Esophagus muscularis mucosa (tissue), 4 donors: ENCODE measurements around the gene PAQR5. TPM values are rescaled to one million over a fixed set of nuclear protein-coding genes. Genes with fewer than 3 reads are reported as not detected.

Source experiments
- DNase-seq: peaks from one replicate; pipeline ENCODE4 v3.0.0-alpha.2; 2017; ENCODE audit errors: extremely low spot score
- H3K27ac ChIP-seq, 4 donors: fragments of 200-600 bp; sonication (generic); replicated peaks in 1 of 4; 1 replicate in 3 of 4; 2 replicates in 1 of 4; pipeline ENCODE4 v1.5.1; 2016 to 2019; ENCODE audit warnings: mild to moderate bottlenecking in 1 of 4
- H3K27me3 ChIP-seq, 4 donors: fragments of 200-600 bp; sonication (generic); one replicate each; pipeline versions ENCODE4 v1.5.1 to v1.6.0; 2016 to 2019
- H3K36me3 ChIP-seq, 4 donors: fragments of 200-600 bp; sonication (generic); one replicate each; pipeline ENCODE4 v1.5.1; 2016 to 2019
- H3K4me1 ChIP-seq, 4 donors: fragments of 200-600 bp; sonication (generic); one replicate each; pipeline ENCODE4 v1.5.1; 2016 to 2019
- H3K4me3 ChIP-seq, 4 donors: fragments of 200-600 bp; sonication (generic); 1 replicate in 2 of 4; 2 replicates in 2 of 4; pipeline ENCODE4 v1.5.1; 2016 to 2019; ENCODE audit warnings: mild to moderate bottlenecking in 4 of 4, moderate library complexity in 1 of 4
- H3K9me3 ChIP-seq, 4 donors: fragments of 200-600 bp; sonication (generic); 1 replicate in 3 of 4; 2 replicates in 1 of 4; pipeline ENCODE4 v1.5.1; 2016 to 2019
- CTCF ChIP-seq, 3 experiments: fragments of 200-600 bp in 2 of 3; fragments of 450-650 bp in 1 of 3; sonication (generic) in 2 of 3; IDR thresholded peaks; one replicate each; pipeline ENCODE4 v1.5.1; 2017 to 2019; ENCODE audit warnings: antibody characterized with exemption in 3 of 3, mild to moderate bottlenecking in 2 of 3, moderate library complexity in 1 of 3
- EP300 ChIP-seq: sonication (generic); formaldehyde crosslinking; IDR thresholded peaks from one replicate; pipeline ENCODE4 v1.6.1; 2017; ENCODE audit warnings: antibody characterized with exemption
- POLR2A ChIP-seq: fragments of 450-650 bp; IDR thresholded peaks from one replicate; pipeline ENCODE4 v1.6.1; 2017; ENCODE audit warnings: antibody characterized with exemption, moderate library complexity, mild to moderate bottlenecking, low read depth
- POLR2AphosphoS5 ChIP-seq, 2 donors: sonication (generic); formaldehyde crosslinking; IDR thresholded peaks; one replicate each; pipeline ENCODE4 v1.6.1; 2017; ENCODE audit warnings: antibody characterized with exemption in 2 of 2
- WGBS: methylation state at CpG from one replicate; pipeline ENCODE4 v1.1.5; 2018; 5-methylcytosine and 5-hydroxymethylcytosine counted together
- intact Hi-C: fragments of 100-400 bp; cut with DNase I; formaldehyde crosslinking; loops from one replicate; pipeline ENCODE4 v1.15.1; 2023
- total RNA-seq, 4 donors: library from RNA; depleted of rRNA; stranded (reverse); fragments of >200 nt; gene quantifications; one replicate each; pipeline versions ENCODE4 v1.1.0 to v1.2.1, GENCODE V29; 2016

The PAQR5 gene
- total RNA-seq, 4 donors from 2014 or later: 0.32 to 3.0 (median 1.5) TPM

- TF ChIP-seq POLR2A (no peak), POLR2AphosphoS5 (IDR thresholded peaks at IDR 0.05) (no peak), CTCF (IDR thresholded peaks at IDR 0.05) (no peak), EP300 (no peak)
- 68% methylated on average over 9 of the region's 9 CpGs for WGBS
- H3K9me3 ChIP-seq: no peaks in the 10 kb centered on the region
- H3K36me3 ChIP-seq: no peaks in the 10 kb centered on the region
- intact Hi-C loops: no loop called here
- H3K4me1 ChIP-seq: peaks cover 0 to 18% (median 15%) of the 10 kb centered on the region in 4 donors
- no peak overlapping the region for H3K4me3 ChIP-seq
- DNase-seq: no peak
- H3K27me3 ChIP-seq: no peaks in the 10 kb centered on the region
- H3K27ac ChIP-seq: no peak overlapping the region
Observed at GRCh38 chr15:69410248-69410874, 111.6 kb downstream of the PAQR5 start.

- Histone ChIP-seq H3K27me3 (no peaks in the 10 kb centered on the region), H3K27ac (no peak overlapping the region), H3K4me1 (peaks cover 0 to 20% (median 16%) of the 10 kb centered on the region in 4 donors), H3K4me3 (no peak overlapping the region), H3K36me3 (no peaks in the 10 kb centered on the region), H3K9me3 (no peaks in the 10 kb centered on the region)
- intact Hi-C loops: no loop called here
- TF ChIP-seq POLR2A (no peak), POLR2AphosphoS5 (IDR thresholded peaks at IDR 0.05) (no peak), CTCF (IDR thresholded peaks at IDR 0.05) (no peak), EP300 (no peak)
- no peak for DNase-seq
Observed at GRCh38 chr15:69412274-69412673, 113.6 kb downstream of the PAQR5 start.

- H3K36me3 ChIP-seq: no peaks in the 10 kb centered on the region
- no peak for TF ChIP-seq CTCF (IDR thresholded peaks at IDR 0.05)
- TF ChIP-seq POLR2AphosphoS5 (IDR thresholded peaks at IDR 0.05): no peak
- intact Hi-C loops: no loop called here
- no peak for DNase-seq
- no peak overlapping the region for H3K27ac ChIP-seq
- 100% methylated on average over 1 of the region's 1 CpG for WGBS
- H3K4me3 ChIP-seq: no peak overlapping the region
- no peaks in the 10 kb centered on the region for H3K27me3 ChIP-seq
- peaks cover 0 to 20% (median 16%) of the 10 kb centered on the region in 4 donors for H3K4me1 ChIP-seq
- H3K9me3 ChIP-seq: no peaks in the 10 kb centered on the region
Observed at GRCh38 chr15:69412701-69413100, 114.0 kb downstream of the PAQR5 start.

GRCh38 chr15:69413822-69414700, 115.3 kb downstream of the PAQR5 start, which contains the start of gene KIF23:
KIF23 (plus strand) TSS chr15:69414349; CDS start chr15:69414466, 117 bp downstream.
- Histone ChIP-seq H3K4me1 (peaks cover 0 to 20% (median 16%) of the 10 kb centered on the region in 4 donors), H3K36me3 (no peaks in the 10 kb centered on the region), H3K27me3 (no peaks in the 10 kb centered on the region), H3K27ac (peak within 1 kb of the TSS; percentile 74 to 90 (median 82)), H3K9me3 (no peaks in the 10 kb centered on the region), H3K4me3 (peak within 1 kb of the TSS; percentile 83 to 93 (median 85))
- peak; percentile 93 for DNase-seq
- intact Hi-C loops: no loop called here
- 4% methylated on average over 30 of the region's 78 CpGs for WGBS
- peak; percentile 57 to 75 for TF ChIP-seq POLR2AphosphoS5 (IDR thresholded peaks at IDR 0.05)
- TF ChIP-seq CTCF (IDR thresholded peaks at IDR 0.05): no peak
- no peak for TF ChIP-seq EP300
- TF ChIP-seq POLR2A: no peak
